HG02588 (cell line): ENCODE results near the gene CD151.
A peak's percentile ranks its signal among the peaks of the same experiment; 100 is the strongest.

Source experiments
- ATAC-seq: cut with Tn5 transposase; IDR thresholded peaks from one replicate; pipeline ENCODE4 v1.9.1; 2021; ENCODE audit warnings: mild to moderate bottlenecking, moderate library complexity; ENCODE audit not compliant: unreplicated experiment

CD151 gene

GRCh38 chr11:841981-842369, 9.2 kb downstream of the CD151 start:
- ATAC-seq, result no peak

DNA sequence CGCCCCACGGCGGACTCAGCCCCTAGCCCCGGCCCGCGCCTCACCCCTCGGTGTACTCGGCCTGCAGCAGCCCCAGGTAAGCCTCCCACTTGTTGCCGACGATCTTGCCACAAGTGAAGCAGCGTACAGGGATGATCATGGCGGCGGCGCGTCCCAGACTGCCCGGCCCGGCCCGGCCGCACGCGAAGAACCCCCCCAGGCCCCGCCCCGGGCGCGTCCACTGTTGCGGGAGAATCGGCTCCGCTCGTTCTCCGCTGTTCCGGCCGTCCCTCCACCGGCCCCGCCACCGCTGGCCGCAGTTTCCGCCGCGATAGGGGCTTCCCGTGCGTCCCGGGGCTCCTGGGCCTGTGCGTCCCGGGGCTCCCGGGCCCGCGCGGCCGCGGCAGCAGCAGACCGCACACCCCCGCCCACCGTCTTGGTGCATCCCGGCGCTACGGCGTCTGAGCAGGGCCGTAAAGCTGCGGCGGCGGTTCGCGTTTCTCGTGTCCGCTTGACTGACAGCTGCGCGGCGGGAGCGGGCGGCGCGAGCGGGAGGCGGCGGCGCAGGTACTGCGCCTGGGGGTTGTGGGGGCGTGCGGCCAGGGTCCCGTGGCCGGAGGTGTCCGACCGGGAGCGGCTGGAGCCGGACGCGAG, 9.7 kb downstream of the CD151 start, which contains the start of the genes POLR2L and TSPAN4:
Gene POLR2L (minus strand): TSS at position 160 of the 633 bp plus-strand sequence. CDS start 21 bp downstream, at position 139.
Gene TSPAN4 (plus strand): TSS at position 483 of the 633 bp plus-strand sequence. CDS start 7,453 bp downstream, outside the sequence.
- peak; percentile 64 for ATAC-seq

- ATAC-seq, result peak; percentile 10
Observed at GRCh38 chr11:843086-843734, 10.5 kb downstream of the CD151 start.

DNA sequence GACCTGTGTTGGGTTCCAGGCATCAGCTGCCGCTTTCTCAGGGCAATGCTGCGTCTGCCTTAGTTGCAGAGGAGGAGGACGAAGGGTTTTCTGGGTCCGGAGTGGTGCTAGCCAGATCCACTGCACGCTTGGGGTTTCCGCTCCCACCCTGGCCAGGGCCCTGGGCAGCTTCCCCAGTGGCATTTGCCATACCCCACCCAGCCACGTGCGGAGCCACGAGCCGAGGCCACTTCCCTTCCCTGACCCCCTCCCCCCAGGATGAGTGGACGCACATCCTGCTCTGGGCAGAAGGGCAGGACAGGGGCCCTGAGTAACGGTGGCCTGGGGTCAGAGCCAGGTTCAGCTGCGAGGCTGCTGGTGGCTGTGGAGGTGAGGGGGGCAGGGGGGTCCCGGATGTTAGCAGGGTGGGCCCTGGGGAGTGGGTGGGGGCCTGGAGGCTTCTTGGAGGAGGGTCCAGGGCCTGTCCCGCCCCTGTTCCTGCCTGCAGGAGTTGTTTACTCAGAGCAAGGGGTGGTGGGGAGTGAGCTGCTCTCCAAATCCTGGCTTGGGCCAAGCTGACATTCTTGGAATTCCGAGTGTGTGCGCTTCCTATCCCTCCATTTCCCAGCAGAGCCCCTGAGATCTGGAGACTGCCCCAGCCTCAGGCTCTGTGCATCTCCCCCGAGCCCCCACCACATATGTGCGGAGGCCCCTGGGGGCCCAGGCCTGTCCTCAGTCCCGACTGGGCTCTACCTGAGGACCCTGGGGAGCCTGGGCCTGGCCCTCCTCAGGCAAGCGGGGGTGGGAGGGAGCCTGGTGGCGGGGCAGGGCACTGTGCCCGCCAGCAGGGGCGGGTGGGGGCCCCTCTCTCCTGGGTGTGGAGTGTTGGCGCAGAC, 11.3 kb downstream of the CD151 start:
- ATAC-seq, result no peak

DNA sequence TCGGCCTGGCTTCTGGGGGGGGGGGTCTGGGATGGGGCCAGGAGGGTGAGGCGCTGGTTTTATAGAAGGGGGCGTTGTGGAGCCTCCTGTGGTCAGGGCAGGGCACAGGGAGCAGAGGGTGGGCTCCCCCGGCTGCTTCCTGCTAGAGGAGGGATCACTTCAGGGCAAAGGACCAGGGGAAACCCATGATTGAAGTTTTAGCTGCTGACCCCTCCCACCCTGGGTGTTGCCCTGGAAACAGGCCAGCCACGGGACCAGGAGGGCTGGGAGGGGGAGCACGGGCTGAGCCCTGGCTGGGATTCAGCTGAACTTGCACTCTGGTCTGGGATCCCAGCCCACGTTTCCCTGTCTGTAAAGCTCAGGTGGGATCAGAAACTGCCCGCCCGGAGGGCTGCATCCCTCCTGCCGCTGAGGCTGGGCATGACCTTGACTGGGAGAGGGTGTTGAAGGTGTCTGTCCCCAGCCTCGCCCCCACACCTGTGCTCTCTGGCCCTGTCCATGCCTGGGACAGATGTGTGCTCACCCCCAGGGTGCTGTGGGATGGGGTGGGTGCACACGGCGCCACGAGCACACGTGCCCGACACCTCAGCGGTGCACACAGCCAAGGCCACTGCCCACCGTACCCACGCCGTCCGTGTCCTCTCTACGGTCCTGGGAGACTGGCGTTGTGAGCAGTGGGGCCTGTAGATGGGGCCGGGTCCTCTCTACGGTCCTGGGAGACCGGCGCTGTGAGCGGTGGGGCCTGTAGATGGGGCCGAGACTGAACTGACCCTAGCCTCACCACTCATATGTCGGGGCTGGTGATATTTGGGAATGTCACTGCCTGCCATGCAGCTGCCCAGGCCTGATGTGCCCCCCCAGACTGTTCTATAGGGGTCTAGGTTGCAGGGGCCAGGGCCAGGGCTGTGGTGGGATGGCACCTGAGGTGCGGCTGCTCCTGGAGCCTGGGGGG, 12.2 kb downstream of the CD151 start:
- no peak for ATAC-seq

DNA sequence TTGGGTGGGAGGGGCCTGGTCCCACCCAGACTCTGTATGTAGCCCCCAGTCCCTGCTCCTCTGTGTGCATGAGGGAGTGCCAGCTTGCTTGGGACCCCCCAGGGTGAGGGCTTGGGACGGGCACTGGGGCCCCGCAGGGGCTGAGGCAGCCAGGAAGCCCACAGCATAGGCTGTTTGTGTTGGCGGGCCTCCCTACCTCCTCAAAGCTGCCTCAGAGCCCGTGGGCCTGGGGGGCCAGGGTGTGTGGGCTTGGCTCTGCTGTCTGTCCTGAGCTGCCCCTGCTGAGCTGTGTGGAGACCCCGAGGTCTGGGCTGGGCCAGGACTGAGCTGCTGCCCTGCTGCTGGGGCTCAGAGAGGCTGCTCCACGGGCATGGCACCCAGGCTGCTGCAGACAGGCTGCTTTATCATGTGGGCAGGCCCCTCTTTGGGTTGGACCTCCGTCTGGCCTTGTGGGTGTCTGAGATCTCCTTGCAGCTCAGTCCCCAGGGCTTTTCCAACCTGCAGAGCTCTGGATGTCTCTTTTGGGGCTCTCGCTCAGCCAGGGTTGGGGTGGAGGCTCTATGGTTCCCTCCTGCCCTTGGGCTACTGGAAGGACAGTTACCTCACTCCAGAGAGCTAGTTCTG, 13.2 kb downstream of the CD151 start:
- ATAC-seq, result no peak

GRCh38 chr11:846496-847098, 13.8 kb downstream of the CD151 start:
- ATAC-seq, result no peak

DNA sequence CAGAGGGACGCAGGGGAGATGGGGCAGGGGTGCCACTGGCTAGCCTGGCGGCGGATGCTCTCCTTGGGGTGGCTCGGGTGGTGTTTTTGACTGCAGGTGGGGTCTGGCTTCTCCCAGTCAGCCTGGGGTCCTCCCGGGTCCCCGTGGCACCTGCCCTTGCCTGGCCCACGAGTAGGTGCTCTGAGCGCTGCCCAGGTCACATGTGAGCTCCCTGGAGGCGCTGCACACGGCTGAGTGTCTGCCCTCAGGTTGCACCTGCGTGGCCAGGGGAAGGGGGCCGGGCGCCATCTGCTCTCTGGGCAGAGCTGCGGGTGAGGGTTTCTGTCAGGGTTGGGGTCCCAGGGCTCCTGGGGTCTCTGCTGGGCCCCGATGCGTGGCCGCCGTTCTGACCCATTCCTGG, 15.1 kb downstream of the CD151 start:
- ATAC-seq, result no peak

DNA sequence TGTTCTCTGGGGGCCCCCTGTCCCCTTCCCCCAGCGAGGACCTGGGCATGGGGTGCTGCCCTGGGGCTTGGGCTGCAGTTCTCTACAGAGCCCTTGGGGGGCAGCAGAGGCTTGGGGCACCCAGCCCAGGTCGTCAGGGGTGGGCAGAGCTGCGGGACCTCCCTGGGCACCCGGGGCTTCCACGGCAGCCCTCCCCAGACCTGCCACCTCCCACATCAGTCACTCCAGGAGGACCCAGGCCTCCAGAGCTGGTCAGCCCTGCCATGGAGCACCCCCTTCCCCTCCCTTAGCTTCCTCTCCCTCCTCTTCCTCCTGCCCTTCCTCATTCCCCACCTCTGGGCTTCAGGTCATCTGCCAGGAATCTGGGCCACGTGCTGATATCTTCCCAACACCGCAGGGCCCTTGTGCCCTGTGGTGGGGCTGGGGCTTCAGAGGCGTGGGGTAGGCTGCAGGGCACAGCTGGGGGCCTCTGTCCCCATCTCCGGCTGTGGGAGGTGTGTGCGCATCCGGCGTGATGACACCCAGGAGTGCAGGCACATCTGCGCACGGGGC, 15.7 kb downstream of the CD151 start:
- ATAC-seq, result no peak

GRCh38 chr11:849104-849824, 16.5 kb downstream of the CD151 start:
- ATAC-seq, result no peak

- ATAC-seq, result no peak
Observed at GRCh38 chr11:849951-850774, 17.4 kb downstream of the CD151 start.

DNA sequence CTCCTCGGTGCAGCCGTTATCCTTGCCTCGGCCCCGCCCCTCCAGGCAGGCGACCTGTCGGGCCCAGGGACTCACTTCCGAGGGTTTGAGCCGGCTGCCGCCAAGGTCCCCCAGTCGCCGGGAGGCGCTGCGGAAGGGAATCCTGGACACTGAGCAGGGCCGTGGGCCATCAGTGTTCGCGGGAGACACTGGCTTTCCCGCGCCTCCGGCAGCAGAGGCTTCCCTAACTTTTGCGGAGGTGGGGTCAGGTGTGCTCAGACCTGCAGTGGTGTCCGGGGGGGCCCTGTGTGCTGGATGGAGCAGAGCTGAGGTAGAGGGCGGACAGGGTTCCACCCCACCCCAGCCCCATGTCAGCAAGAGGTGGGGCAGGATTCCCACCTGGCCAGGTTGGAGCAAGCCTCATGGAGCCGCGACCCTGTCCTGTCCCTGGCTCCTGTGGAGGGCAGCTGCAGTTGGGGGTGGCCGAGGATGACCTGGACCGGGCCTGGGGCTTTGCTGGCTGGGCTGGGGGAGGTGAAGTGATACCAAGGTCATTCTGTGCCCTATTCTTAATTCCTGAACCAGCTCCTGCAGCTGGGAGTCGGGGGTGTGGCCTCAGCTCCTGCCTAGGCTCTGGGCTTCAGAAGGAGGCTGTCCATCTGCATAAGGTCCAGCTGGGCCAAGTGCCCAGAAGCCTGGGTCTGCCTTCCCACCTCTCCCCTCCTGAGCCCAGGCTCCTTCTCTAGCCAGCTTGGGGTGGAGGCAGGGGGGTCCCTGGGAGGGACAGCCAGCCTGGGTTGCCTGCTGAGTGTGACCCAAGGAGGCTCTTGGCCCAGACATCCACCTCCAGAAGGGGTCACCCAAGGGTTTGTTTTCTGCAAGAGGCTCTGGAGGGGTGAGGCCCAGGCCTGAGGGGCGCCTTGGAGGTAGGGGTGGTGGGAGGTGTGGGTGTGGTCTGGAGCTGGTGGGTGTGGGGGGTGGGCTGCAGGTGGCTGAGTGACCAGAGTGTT, 18.3 kb downstream of the CD151 start:
- no peak for ATAC-seq

DNA sequence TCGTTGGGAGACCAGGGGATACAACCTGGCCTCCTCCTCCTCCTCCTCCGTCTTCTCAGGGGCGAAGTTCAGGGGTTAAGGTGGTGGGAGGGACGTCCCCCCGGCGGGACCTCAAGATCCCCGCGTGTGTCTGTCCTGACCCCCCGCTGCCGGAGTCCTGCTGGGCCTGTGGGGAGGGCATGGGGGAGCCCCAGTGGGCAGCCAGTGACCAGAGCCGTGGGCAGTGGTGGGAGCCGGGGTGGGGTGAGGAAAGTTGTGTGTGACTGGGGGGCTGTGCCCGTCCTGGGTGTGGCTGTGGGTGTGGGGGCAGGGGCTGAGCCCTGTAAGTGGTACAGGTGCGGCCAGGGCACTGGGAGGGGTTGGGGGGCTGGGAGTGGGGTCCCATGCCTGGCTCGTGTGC, 20.0 kb downstream of the CD151 start:
- ATAC-seq, result no peak

DNA sequence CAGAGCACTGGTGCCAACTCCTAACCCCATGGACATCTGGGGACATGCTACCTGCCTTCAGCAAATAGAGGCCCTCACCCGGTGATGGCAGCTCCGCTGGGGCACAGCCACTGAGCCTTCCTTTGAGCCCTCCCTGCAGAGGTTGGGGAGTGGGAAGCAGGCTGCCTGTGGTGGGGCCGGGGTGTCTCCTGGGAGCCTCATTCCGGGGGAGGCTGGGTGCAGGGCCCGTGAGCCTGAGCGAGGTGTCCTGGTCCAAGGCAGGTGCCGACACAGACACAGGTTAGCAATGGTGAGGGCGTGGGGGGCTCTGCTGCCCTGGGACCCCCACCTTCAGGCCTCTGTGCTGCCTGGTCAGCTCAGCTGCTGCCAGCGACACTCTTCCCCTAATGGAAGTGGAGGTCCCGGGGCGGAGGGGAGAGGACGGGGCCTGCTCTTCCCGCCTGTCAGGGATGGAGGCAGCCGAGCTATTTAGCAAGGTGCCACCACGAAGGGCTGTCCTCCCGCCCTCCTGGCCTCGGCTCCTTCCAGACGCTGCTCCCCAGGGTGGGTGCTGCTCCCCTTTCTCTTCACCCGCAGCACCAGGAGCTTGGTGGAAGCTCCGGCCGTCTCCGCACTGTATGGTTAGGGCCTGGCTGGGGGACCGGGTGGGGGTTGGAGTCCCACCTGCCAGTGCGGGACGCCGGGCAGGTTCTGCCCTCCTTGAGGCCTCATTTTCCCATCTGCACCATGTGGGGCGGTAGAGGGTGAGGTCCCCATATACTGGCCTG, 21.1 kb downstream of the CD151 start:
- no peak for ATAC-seq

DNA sequence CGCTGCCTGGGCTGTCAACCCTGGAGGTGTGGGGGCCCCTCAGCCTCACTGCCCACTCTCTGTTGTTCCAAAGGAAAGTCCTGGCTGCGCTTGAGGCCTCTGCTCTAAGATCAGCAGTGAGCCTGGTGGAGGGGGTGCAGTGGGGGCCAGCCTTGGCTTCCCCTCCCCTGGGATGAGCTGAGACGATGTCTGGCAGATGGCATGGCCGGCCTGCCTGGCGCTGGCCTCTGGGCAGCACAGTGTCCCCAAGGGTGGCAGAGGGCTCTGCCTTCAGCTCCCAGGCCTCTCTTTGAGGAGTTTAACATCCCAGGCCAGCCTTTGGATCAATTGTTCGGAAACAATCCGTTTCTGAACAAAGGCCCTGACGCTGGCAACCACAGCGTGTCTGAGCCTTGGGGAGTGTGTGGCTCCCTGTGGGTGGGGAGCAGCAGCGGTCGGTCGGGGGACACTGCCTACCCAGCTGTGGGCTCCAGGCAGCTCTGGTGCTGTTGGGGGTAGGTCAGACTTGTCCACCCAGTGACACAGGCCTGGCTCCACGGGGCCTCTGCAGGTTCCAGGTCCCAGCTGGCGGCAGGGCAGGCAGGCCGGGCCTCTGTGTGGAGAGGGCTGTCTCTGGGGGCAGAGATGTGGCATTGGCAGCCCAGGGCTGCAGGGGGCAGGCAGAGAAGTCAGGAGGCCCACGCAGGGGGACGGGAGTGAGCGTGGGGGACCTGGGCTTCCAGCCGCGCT, 22.0 kb downstream of the CD151 start:
- ATAC-seq, result no peak
